ENCODE measurements around the gene COBL. TPM values are rescaled to one million over a fixed set of nuclear protein-coding genes. Genes with fewer than 3 reads are reported as not detected.

Gene COBL
- total and polyA plus RNA-seq, 2 of the 8 experiments (the other 6 are each of a cell fraction or from before 2014, with no cell fraction given) = 13.8 to 40.4 TPM

GRCh38 chr7:51288896-51289622 lies 27.6 kb downstream of the COBL start:
- 83% methylated on average over 7 of the region's 7 CpGs; no CpG with 5 or more reads in 1 of the 2 experiments for WGBS, 2 experiments (ENCODE audit: extremely low coverage in 1 of 2, insufficient coverage in 1 of 2, insufficient read length in 1 of 2, insufficient replicate concordance in 2 of 2, low coverage in 1 of 2, low lambda C conversion rate in 2 of 2, missing lambda C conversion rate in 1 of 2)
- Histone ChIP-seq H3K14ac (ENCODE audit: insufficient read length) (no peak overlapping the region), H3K18ac (ENCODE audit: extremely low read depth, low read length) (0 out of 2 replicates have a peak overlapping the region, but pooled peaks have one; percentile 9), H2BK20ac (ENCODE audit: low read length) (no peak overlapping the region), H4K20me1 (replicated peaks in 1 of 2; ENCODE audit: control insufficient read depth in 1 of 2, insufficient read depth in 2 of 2, low read length in 2 of 2) (peaks cover 0 to 7% of the 10 kb centered on the region in 2 experiments), H2BK120ac (replicated peaks; ENCODE audit: low read depth, low read length) (no peak overlapping the region), H3K79me2 (ENCODE audit: control insufficient read depth in 1 of 2, insufficient read depth in 2 of 2, low read length in 2 of 2) (peaks cover 0 to 83% of the 10 kb centered on the region in 2 experiments; a peak in 3 of 4 replicates), H3K4me2 (ENCODE audit: insufficient read depth in 1 of 2, low read depth in 2 of 2, low read length in 2 of 2) (no peak overlapping the region), H2BK5ac (ENCODE audit: low read depth, low read length) (no peak overlapping the region; the same call in 1 of the 2 replicates), H2BK15ac (ENCODE audit: low read length) (0 out of 2 replicates have a peak overlapping the region, but pooled peaks have one; percentile 13), H3K4ac (replicated peaks; ENCODE audit: insufficient read length, low read depth, low read length) (no peak overlapping the region), H3K36me3 (ENCODE audit: control insufficient read depth in 2 of 4, insufficient read depth in 4 of 4, low read length in 3 of 4) (no peaks in the 10 kb centered on the region), H2AFZ (ENCODE audit: low read length) (no peak overlapping the region), H3K27me3 (replicated peaks in 1 of 4; ENCODE audit: control insufficient read depth in 3 of 4, extremely low read depth in 1 of 4, insufficient read depth in 3 of 4, low read length in 3 of 4) (no peaks in the 10 kb centered on the region), H3K4me3 (ENCODE audit: extremely low read depth in 1 of 4, insufficient read depth in 2 of 4, low read depth in 3 of 4, low read length in 4 of 4) (no peak overlapping the region), H4K8ac (ENCODE audit: extremely low read depth, insufficient read depth, low read length) (no peak overlapping the region), H3K27ac (ENCODE audit: low read depth, low read length) (no peak overlapping the region), H4K5ac (ENCODE audit: insufficient read length, low read depth, low read length) (no peak overlapping the region), H2AK5ac (ENCODE audit: low read depth, low read length) (no peak overlapping the region), H3K9ac (replicated peaks in 1 of 4; ENCODE audit: extremely low read depth in 1 of 4, low read depth in 3 of 4, low read length in 3 of 4) (no peak overlapping the region), H3K9me3 (ENCODE audit: insufficient read depth in 2 of 2, low read depth in 1 of 2, low read length in 1 of 2) (no peaks in the 10 kb centered on the region), H4K91ac (replicated peaks; ENCODE audit: insufficient read length, low read length) (no peak overlapping the region), H3K23me2 (ENCODE audit: low read depth, low read length) (no peaks in the 10 kb centered on the region), H2BK12ac (ENCODE audit: low read depth, low read length) (peak overlapping the region; percentile 40; the same call in 1 of the 2 replicates), H3K4me1 (replicated peaks in 1 of 4; ENCODE audit: control insufficient read depth in 3 of 4, insufficient read depth in 4 of 4, low read length in 3 of 4) (peaks cover 4 to 18% (median 11%) of the 10 kb centered on the region in 4 experiments; a peak in 6 of 7 replicates), H3K23ac (ENCODE audit: insufficient read length) (no peak overlapping the region), H3K79me1 (ENCODE audit: low read depth, low read length) (peaks cover 7% of the 10 kb centered on the region; the same call in 1 of the 2 replicates), H3K56ac (replicated peaks; ENCODE audit: insufficient read length, low read depth, low read length) (no peak overlapping the region)
- CTCF ChIA-PET (ENCODE audit: partially characterized antibody) = interaction anchor here (0.9 to 1.5 kb wide), 4 partner anchors 10 to 79 kb away, joined by 3 to 6 read pairs (median 4); no protein-coding TSS in a partner anchor
- FAIRE-seq = no peak
- POLR2A ChIA-PET (ENCODE audit: partially characterized antibody) = no interaction called here
- DNase-seq (ENCODE audit: low read depth in 1 of 2, low spot score in 2 of 2) = no peak
- TF ChIP-seq CREB1 (IDR thresholded peaks at IDR 0.05) (no peak), KDM4A (IDR thresholded peaks at IDR 0.05; ENCODE audit: low read depth, low read length, severe bottlenecking) (no peak), BRCA1 (IDR thresholded peaks at IDR 0.05; ENCODE audit: low read depth, low read length) (no peak), TEAD4 (IDR thresholded peaks at IDR 0.05; ENCODE audit: low read depth, low read length) (no peak), SP1 (IDR thresholded peaks at IDR 0.05; ENCODE audit: low read depth, low read length) (no peak), SP2 (IDR thresholded peaks at IDR 0.05; ENCODE audit: low read length) (no peak), ZNF274 (IDR thresholded peaks at IDR 0.05; ENCODE audit: borderline replicate concordance, extremely low read depth, low read length) (no peak), BACH1 (IDR thresholded peaks at IDR 0.05; ENCODE audit: low read length) (no peak), GABPA (IDR thresholded peaks at IDR 0.05; ENCODE audit: borderline replicate concordance, insufficient read depth, low read length) (no peak), E2F6 (IDR thresholded peaks at IDR 0.05) (no peak), CHD2 (IDR thresholded peaks at IDR 0.05; ENCODE audit: low read length) (no peak)
- TF ChIP-seq, protein P1, sequence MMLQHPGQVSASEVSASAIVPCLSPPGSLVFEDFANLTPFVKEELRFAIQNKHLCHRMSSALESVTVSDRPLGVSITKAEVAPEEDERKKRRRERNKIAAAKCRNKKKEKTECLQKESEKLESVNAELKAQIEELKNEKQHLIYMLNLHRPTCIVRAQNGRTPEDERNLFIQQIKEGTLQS (IDR thresholded peaks at IDR 0.05; ENCODE audit: insufficient read depth, low read depth, low read length) = no peak
